COLO829 (cell line): Measurements from ENCODE around the gene CTRB2.
"Not testable (repeated sequence)": the region's sequence is repeated elsewhere in the genome, so short reads cannot be mapped to it uniquely, and the experiment has no call there.

Experiments
- DNase-seq: peaks from one replicate; pipeline ENCODE4 v3.0.0; 2012; ENCODE audit warnings: low spot score

CTRB2 gene

GRCh38 chr16:75226550-75227360, 19.8 kb upstream of the CTRB2 start:
- no peak for DNase-seq

GRCh38 chr16:75225678-75226515, 18.9 kb upstream of the CTRB2 start:
- DNase-seq, result no peak

DNA sequence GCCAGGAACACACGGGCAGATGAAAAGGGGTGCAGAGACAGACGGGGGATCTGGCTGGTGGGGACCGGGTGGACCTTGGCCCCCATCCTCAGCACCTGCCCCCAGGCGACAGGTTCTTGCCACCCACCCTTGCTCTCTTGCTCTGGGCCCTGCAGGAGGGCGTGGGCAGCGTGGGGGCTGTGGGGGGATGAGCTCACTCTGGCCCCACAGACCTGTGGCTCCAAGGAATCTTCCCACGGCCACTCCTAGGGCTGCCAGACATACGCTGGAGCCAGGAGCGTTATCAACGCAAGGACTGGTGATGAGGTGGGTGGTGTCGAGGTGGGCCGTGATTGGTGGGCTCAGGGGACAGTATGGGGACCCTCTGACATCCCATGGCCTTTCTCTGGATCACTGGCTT, 18.1 kb upstream of the CTRB2 start:
- no peak for DNase-seq

- no peak for DNase-seq
Observed at GRCh38 chr16:75224306-75225082, 17.5 kb upstream of the CTRB2 start.

GRCh38 chr16:75223129-75223528, 16.2 kb upstream of the CTRB2 start:
- DNase-seq, result not testable (repeated sequence)

DNA sequence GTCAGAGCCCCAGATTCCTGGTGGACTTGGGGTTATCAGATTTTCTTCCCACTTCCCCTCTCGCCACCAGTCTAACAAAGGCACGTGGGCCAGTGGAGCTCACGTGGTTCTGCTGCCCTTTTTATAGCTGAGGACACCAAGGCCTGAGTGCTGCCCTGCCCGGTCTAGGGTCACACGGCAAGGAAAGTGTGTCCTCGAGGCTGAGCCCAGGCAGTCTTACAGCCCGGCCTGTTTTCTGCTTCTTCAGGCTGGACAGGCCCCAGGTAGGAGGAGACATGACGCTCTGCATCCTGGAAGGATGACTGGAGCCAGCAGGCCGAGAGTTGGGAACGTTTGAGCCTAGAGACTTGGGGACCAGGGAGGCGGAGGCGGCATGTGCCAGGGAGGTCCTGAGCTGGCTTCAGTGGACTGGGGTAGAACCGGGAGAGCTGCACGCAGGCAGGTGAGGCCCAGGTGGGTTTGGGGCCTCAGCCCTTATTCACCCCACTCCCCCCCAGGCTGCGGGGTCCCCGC, 15.4 kb upstream of the CTRB2 start:
- no peak for DNase-seq

DNA sequence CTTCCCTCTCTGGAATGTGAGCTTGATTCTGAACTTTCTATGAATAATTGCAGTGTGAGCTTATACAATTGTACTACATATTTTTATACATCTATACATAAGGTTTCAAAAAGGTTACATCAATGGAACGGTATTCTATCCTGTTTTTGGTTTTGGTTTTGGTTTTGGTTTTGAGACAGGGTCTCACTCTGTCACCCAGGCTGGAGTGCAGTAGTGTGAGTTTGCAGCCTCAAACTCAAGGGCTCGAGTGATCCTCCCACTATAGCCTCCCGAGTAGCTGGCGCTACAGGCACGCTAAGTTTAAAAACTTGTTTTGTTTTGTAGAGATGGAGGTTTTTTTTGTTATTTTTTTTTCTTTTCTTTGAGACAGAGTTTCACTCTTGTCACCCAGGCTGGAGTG, 12.9 kb upstream of the CTRB2 start:
- no peak for DNase-seq

- DNase-seq, result no peak
Observed at GRCh38 chr16:75219088-75219487, 12.1 kb upstream of the CTRB2 start.

- no peak for DNase-seq
Observed at GRCh38 chr16:75218256-75219076, 11.5 kb upstream of the CTRB2 start, which contains the start of gene CTRB1. CTRB1 (plus strand) TSS chr16:75218988; CDS start chr16:75219008, 20 bp downstream.

GRCh38 chr16:75217389-75217851, 10.5 kb upstream of the CTRB2 start:
- DNase-seq, result no peak

GRCh38 chr16:75216576-75216975, 9.6 kb upstream of the CTRB2 start:
- DNase-seq, result no peak

DNA sequence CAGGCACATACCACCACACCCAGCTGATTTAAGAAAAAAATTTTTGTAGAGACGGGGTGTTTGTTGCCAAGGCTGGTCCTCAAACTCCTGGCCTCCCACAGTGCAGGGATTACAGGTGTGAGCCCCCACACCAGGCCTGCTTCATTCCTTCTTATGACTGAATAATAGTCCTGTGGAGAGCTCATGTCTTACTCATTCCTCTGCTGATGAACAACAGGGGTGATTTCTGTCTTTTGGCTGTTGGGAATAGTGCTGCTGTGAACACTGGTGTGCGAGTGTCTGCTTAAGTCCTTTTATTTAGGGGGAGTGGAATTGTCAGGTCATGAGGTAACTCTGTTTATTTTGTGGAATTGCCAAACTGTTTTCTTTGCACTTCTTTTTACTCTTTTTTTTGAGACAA, 9.2 kb upstream of the CTRB2 start:
- no peak for DNase-seq

DNA sequence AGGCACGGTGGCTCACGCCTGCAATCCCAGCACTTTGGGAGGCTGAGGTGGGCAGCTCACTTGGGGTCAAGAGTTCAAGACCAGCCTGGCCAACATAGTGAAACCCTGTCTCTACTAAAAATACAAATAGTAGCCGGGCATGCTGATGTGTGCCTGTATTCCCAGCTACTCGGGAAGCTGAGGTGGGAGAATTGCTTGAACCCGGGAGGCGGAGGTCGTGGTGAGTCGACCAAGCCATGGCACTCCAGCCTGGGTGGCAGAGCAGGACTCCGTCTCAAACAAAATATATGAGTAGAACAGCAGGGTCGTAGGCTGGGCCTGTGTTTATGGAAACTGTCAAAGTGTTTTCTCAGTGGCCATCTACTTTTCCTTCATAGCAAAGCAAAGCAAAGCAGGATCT, 4.3 kb upstream of the CTRB2 start:
- not testable (repeated sequence) for DNase-seq

GRCh38 chr16:75209944-75210343, 3.0 kb upstream of the CTRB2 start:
- no peak for DNase-seq

- not testable (repeated sequence) for DNase-seq
Observed at GRCh38 chr16:75209514-75209913, 2.6 kb upstream of the CTRB2 start.

GRCh38 chr16:75208861-75209505, 2.0 kb upstream of the CTRB2 start:
- DNase-seq, result no peak

DNA sequence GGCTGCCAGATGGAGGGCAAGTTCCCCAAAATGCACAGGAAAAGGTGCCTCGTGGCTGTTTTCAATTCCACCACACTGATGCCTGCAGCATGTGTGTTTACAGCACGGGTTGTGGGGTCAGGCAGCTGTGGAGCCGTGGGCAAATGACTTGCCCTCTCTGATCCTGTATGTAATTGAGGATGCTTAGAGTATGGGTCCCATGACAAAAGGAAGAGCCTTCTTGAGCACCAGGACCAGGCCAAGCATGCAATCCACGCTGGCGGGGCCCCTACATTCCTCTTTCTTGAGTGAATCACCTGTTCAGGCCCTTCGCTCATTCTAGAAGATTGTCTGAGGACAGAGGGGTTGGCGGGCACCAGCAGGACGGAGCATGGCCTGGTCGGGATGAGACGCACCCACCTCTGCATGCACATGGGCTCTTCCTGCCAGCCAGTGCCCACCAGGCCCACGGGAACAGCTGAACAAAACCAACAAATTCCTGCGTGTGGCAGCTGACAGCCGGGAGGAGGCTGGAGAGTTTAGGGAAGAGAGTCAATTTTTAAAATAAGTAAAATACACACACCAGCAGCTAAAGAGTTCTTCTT, 1.4 kb upstream of the CTRB2 start:
- DNase-seq, result no peak

- DNase-seq, result no peak
Observed at GRCh38 chr16:75207831-75208230, 870 bp upstream of the CTRB2 start.

GRCh38 chr16:75205961-75206748, 806 bp downstream of the CTRB2 start:
- not testable (repeated sequence) for DNase-seq
